ENCODE data around the gene HESX1.

HESX1 gene

DNA sequence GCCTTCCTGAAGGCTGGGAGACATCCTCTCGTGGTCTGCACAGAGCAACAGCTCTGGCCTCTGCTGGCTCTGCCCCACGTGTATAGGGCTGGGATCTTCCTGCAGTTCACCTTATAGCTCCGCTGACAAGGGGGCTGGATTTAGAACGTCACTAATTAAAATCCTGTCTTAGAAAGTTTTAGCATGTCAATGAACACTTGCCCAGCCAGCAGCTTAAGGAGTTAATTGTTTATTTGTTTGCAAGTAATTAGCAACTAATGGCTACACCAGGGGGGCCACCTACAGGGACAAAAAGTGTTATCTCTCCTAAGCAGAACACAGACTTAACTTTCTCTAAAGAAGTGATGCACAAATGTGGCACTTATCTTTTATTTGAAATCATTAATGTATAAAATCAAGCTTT lies at the start of gene HESX1:
TSS of gene HESX1 (minus strand) at position 84 of the 403 bp plus-strand sequence. CDS start at position 24, 60 bp downstream.
- TF ChIP-seq ZNF274 (IDR thresholded peaks at IDR 0.05; ENCODE audit: low read depth, low read length) = no peak
- H3K4me3 ChIP-seq (ENCODE audit: low read length) = no peak within 1 kb of the TSS

GRCh38 chr3:57244946-57245345 lies 45.2 kb upstream of the HESX1 start:
- H3K4me3 ChIP-seq (ENCODE audit: low read length) = no peak overlapping the region
- no peak for TF ChIP-seq ZNF274 (IDR thresholded peaks at IDR 0.05; ENCODE audit: low read depth, low read length)

GRCh38 chr3:57234613-57235575 lies 35.1 kb upstream of the HESX1 start:
- TF ChIP-seq ZNF274 (IDR thresholded peaks at IDR 0.05; ENCODE audit: low read depth, low read length) = no peak
- no peak overlapping the region; the same call in 1 of the 2 replicates for H3K4me3 ChIP-seq (ENCODE audit: low read length)

DNA sequence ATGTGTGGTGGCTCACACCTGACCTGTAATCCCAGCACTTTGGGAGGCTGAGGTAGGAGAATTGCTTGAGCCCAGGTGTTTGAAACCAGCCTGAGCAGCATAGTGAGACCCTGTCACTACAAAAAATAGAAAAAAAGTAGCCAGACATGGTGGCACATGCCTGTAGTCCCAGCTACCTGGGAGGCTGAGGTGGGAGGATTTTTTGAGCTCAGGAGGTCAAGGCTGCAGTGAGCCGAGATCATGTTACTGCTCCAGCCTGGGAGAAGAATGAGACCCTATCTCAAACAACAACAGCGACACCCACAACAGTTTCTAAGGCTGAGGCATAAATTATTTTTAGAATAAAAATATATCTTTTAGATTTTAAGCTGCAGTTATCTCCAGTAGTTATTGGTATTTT lies 34.0 kb upstream of the HESX1 start:
- no peak overlapping the region for H3K4me3 ChIP-seq (ENCODE audit: low read length)
- TF ChIP-seq ZNF274 (IDR thresholded peaks at IDR 0.05; ENCODE audit: low read depth, low read length) = no peak

DNA sequence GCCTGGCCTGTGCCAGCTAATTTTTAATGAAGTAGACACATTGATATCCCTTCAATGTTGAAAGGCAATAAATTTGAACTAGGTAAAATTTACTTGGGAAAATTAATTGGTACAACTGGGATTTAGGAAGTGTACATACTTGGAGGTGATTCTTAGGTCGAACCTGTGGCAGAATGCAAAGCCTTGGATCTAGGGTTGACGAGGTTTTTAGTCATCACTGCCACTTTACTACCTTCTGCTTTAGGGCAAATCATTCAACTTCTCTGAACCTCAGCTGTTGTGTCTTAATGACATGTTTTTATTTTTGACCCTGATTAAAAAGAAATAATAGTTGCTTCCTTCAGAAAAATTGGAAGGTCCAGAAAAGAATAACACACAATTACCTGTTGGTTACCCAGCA lies 30.2 kb upstream of the HESX1 start:
- no peak for TF ChIP-seq ZNF274 (IDR thresholded peaks at IDR 0.05; ENCODE audit: low read depth, low read length)
- no peak overlapping the region; the same call in 1 of the 2 replicates for H3K4me3 ChIP-seq (ENCODE audit: low read length)

DNA sequence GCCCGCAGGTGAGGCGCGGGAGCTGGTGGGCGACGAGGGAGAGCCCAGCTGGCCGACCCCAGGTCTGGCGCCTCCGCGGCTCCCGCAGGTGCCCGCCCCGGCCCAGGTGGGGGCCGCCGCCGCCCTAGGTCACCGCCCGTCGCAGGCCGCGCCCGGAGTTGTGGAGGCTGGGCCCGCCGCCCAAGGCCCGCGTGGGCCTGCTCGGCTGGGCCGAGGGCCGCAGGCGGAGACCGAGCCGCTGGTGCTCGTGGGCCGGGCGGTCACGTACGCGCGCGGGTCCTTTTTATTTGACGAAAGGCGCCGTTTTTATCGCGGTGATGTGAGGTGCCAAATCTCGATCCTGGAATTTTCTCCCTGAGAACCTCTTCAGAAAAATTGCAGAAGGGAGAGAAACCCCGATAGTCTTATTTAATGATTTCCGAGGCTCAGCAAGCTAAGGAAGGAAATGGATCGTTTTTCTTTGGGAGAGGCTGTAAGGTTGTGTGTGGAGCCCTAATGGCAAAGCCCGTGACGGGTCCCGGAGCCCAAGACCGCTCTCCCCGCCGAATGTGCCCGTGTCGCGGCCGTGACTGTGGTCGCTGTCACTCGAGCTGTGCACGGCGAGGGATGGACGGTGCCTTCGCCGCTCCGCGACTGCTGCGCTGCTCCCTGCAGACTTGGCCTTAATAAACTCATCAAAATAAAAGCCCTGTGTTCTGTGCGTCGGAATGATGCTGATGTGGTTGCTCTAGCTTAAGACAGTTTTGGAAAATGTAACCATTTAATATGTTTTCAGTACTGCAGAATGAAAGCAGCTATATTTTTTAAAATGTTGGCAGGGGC lies 28.4 kb upstream of the HESX1 start:
- peak overlapping the region; percentile 82 for H3K4me3 ChIP-seq (ENCODE audit: low read length)
- TF ChIP-seq ZNF274 (IDR thresholded peaks at IDR 0.05; ENCODE audit: low read depth, low read length) = no peak

DNA sequence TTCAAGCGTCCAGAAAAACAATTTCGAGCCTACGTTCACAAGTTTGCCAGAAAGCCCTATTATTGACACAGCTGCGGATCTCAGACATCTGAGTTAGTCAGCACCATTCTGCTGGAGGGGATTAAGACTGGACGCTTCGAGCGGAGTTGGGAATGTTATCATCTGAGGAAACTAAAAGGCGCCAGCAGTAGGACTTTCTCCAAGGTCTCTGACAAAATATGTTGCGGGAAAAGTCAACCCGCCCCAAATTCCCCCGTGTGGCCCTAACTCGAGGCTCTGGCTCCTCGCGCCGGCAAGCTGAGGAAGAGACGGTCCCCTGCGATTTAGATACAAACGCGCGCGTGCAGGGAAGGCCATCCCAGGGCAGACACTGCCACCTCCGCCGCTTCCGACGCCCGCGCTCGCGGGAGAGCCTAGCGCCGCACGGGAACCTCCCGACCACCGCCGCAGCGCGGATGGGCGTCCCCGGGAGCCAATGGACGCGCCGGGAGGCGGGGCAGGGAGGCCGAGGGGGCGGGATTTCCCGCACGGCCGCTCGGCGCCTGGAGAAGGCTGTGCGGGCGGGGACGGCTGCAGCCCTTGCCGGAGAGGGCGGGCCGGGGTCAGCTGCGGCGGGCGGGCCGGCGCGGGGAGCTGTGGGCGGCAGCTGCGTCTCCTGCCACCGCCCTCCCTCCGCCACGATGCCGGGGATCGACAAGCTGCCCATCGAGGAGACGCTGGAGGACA lies 27.6 kb upstream of the HESX1 start, which contains the start of gene APPL1:
TSS of gene APPL1 (plus strand) at position 526 of the 726 bp plus-strand sequence. CDS start at position 681, 155 bp downstream.
- TF ChIP-seq ZNF274 (IDR thresholded peaks at IDR 0.05; ENCODE audit: low read depth, low read length) = no peak
- peak within 1 kb of the TSS; percentile 82 for H3K4me3 ChIP-seq (ENCODE audit: low read length)

DNA sequence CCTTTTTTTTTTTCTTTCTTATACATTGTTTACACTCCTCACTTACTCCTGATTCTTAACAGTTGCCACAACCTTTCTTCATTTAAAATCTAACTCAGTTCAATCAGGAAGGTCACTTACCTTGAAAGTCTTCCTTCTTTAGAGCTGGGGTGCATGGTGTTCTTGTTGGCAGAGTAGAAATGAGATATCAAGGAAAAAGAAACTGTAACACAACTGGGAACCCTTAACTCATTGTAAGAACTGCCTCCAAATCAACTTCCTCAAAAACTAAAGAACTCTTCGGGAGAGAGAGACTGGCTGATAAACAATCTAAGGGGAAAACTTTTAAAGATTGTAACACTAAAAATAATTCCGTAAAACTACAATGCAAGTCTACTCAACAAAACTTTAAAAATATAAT lies 26.4 kb upstream of the HESX1 start:
- no peak for TF ChIP-seq ZNF274 (IDR thresholded peaks at IDR 0.05; ENCODE audit: low read depth, low read length)
- H3K4me3 ChIP-seq (ENCODE audit: low read length) = peak overlapping the region; percentile 36; the same call in 1 of the 2 replicates

DNA sequence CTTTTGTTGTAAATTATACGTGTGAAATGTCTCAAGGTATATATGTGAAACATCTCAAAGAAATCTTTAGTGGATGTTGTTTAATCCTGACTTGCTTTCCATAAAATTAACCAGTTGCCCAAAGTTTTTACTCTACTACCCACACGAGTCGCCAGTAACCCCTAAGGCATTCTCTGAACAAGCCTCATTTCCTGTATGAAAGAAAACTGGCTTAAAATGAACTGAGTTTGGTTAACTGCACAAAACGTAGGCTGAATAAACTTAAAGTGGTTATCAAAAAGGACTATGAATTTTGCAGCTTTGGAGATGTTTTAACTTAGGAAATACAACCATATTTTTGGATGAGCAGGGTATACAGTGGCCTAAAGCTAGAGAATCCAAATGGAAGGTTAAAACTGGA lies 25.1 kb upstream of the HESX1 start:
- TF ChIP-seq ZNF274 (IDR thresholded peaks at IDR 0.05; ENCODE audit: low read depth, low read length) = no peak
- H3K4me3 ChIP-seq (ENCODE audit: low read length) = no peak overlapping the region

GRCh38 chr3:57221883-57222282 lies 22.1 kb upstream of the HESX1 start:
- TF ChIP-seq ZNF274 (IDR thresholded peaks at IDR 0.05; ENCODE audit: low read depth, low read length) = no peak
- H3K4me3 ChIP-seq (ENCODE audit: low read length) = no peak overlapping the region

DNA sequence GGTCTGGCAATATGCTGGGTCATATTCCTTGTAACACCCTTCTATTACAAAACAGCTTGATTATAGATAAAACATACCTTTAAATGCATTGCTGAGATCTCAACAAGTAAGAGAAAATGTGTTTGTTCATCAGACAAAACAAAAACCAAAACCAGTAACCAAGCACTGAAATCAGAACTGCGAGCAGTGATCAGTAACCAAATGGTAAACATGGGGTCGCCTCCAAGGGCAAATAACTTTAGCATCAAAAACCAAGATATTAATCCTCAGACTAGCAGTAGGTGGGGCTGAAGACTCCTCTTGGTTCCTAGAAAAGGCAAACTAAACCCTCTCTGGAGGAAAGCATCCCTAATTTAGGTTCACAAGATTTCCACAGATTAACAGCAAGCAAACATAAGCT lies 6.6 kb upstream of the HESX1 start:
- TF ChIP-seq ZNF274 (IDR thresholded peaks at IDR 0.05; ENCODE audit: low read depth, low read length) = no peak
- H3K4me3 ChIP-seq (ENCODE audit: low read length) = no peak overlapping the region

- H3K4me3 ChIP-seq (ENCODE audit: low read length) = no peak overlapping the region
- no peak for TF ChIP-seq ZNF274 (IDR thresholded peaks at IDR 0.05; ENCODE audit: low read depth, low read length)
These were observed 5.1 kb downstream of the HESX1 start for GRCh38 chr3:57194641-57195040.

DNA sequence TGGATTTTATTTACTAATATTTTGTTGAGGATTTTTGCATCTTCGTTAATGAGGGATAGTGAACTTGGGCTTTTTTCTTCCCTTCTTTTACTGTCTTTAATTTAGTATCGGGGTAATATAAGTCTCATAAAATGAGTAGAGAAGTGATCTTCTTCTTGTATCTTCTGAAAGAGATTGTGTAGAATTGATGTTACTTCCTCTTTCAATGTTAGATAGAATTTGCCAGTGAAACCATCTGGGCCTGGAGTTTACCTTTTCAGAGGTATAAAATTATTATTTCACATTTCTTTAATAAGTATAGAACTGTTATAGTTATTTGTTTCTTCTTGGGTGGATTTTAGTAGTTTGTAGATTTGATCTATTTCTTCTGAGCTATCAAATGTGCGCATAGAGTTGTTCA lies 7.8 kb downstream of the HESX1 start:
- no peak for TF ChIP-seq ZNF274 (IDR thresholded peaks at IDR 0.05; ENCODE audit: low read depth, low read length)
- no peak overlapping the region for H3K4me3 ChIP-seq (ENCODE audit: low read length)

DNA sequence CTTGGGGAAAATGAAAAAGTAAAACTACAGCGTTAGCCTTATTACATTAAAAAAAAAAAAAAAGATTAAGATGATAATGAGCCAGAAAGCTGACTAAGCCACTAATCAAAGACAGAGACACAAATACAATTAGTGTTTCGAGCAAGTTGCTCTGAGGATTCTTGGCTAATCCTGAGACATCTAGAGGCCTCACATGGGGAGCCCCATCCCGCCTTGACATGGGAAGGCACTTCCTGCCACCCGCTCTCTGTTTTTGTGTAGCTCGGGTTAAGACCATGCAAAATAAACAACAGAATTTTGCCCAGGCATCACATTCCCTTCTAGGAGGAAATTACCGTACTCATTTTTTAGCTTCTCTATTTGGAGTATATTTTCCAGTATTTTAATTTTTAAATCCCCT lies 15.3 kb downstream of the HESX1 start:
- H3K4me3 ChIP-seq (ENCODE audit: low read length) = no peak overlapping the region
- TF ChIP-seq ZNF274 (IDR thresholded peaks at IDR 0.05; ENCODE audit: low read depth, low read length) = no peak
